Right lobe of liver (tissue), 4 donors: ENCODE results near the gene LRP1.

Source experiments
- CTCF ChIP-seq, 4 donors: fragments of 200-600 bp in 3 of 4; fragments of 450-650 bp in 1 of 4; IDR thresholded peaks; one replicate each; pipeline versions ENCODE4 v1.5.1 to v1.8.0; 2016 to 2022; ENCODE audit warnings: antibody characterized with exemption in 4 of 4, mild to moderate bottlenecking in 2 of 4
- POLR2A ChIP-seq: fragments of 450-650 bp; IDR thresholded peaks from one replicate; pipeline ENCODE4 v1.6.1; 2017; ENCODE audit warnings: antibody characterized with exemption, mild to moderate bottlenecking
- donor health status: DM: no; HTN: no; CAD: no.
- donor health status: DM: no; HTN: no; CAD: no.
- donor health status: DM: no; HTN: yes; CAD: no.

DNA sequence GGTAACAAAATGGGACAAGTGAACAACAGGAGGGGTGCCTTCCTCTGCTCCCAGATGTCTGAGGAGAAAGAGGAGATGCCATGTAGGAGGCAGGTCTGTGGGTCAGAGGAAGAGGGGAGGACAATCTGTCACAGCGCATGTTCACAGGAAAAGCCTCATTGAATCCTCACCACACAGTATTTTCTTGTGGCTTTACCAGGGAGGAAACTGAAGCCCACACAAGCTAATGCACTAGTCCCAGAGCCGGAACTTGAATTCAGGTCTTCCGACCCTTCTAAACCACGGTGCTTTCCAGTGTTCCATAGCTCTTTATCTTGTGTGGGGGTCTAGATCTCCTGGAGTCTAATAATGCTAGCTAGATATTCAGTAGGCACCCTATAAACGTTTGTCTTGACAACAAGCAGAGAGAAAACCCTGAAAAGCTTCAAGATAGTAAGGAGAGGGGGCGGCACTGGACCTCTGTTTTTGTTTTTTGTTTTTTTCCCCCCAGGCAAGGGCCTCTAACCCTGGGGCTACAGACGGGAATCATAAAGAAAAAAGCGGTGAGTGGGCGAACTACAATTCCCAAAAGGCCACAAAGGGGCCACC is 100.9 kb downstream of the LRP1 start:
- TF ChIP-seq CTCF (IDR thresholded peaks at IDR 0.05) = no peak
- TF ChIP-seq POLR2A = no peak
